Loucy (cell line): ENCODE results near the gene STC2.
A peak's percentile ranks its signal among the peaks of the same experiment; 100 is the strongest.

Experiments used
- H2AFZ ChIP-seq: fragments of 200-600 bp; sonication (generic); 2 replicates; pipeline ENCODE4 v1.6.0; 2016; ENCODE audit warnings: antibody characterized with exemption, mild to moderate bottlenecking, low read length, moderate library complexity
- H3F3A ChIP-seq: fragments of 200-600 bp; 2 replicates; pipeline ENCODE4 v1.6.0; 2016; ENCODE audit warnings: antibody characterized with exemption, low read depth, mild to moderate bottlenecking
- H3K27me3 ChIP-seq: fragments of 200-600 bp; sonication (generic); 2 replicates; pipeline ENCODE4 v1.6.1; 2014; ENCODE audit warnings: low read length, mild to moderate bottlenecking; ENCODE audit not compliant: insufficient read depth, poor library complexity, severe bottlenecking
- H3K36me3 ChIP-seq: fragments of 200-600 bp; sonication (generic); 2 replicates; pipeline ENCODE4 v1.6.1; 2016; ENCODE audit warnings: low read length; ENCODE audit not compliant: insufficient read depth
- H3K4me1 ChIP-seq: fragments of 200-600 bp; sonication (generic); 2 replicates; pipeline ENCODE4 v1.5.1; 2014; ENCODE audit warnings: low read length, mild to moderate bottlenecking; ENCODE audit not compliant: insufficient read depth, poor library complexity, severe bottlenecking
- H3K4me2 ChIP-seq: fragments of 200-600 bp; sonication (generic); 2 replicates; pipeline ENCODE4 v1.6.0; 2014; ENCODE audit warnings: antibody characterized with exemption, low read length, low read depth, mild to moderate bottlenecking; ENCODE audit not compliant: poor library complexity, severe bottlenecking
- H3K4me3 ChIP-seq: fragments of 200-600 bp; sonication (generic); 2 replicates; pipeline ENCODE4 v1.5.1; 2014; ENCODE audit warnings: low read length, mild to moderate bottlenecking, mixed read lengths; ENCODE audit not compliant: poor library complexity, severe bottlenecking
- H3K79me2 ChIP-seq: fragments of 200-600 bp; sonication (generic); 2 replicates; pipeline ENCODE4 v1.6.1; 2014; ENCODE audit warnings: low read length; ENCODE audit not compliant: insufficient read depth
- H3K9ac ChIP-seq: fragments of 200-600 bp; sonication (generic); 2 replicates; pipeline ENCODE4 v1.6.0; 2014; ENCODE audit warnings: mild to moderate bottlenecking, low read depth, low read length, moderate library complexity; ENCODE audit not compliant: poor library complexity, severe bottlenecking
- H3K9me2 ChIP-seq: fragments of 200-600 bp; sonication (generic); replicated peaks from 2 replicates; pipeline ENCODE4 v1.6.1; 2016; ENCODE audit warnings: low read depth, low read length, mixed read lengths
- H3K9me3 ChIP-seq: fragments of 200-600 bp; sonication (generic); 2 replicates; pipeline ENCODE4 v1.6.1; 2014; ENCODE audit warnings: mild to moderate bottlenecking, antibody characterized with exemption, low read length, low read depth; ENCODE audit not compliant: insufficient read depth
- H4K20me1 ChIP-seq: fragments of 200-600 bp; sonication (generic); 2 replicates; pipeline ENCODE4 v1.6.0; 2014; ENCODE audit warnings: antibody characterized with exemption, low read length, mild to moderate bottlenecking; ENCODE audit not compliant: insufficient read depth, poor library complexity, severe bottlenecking
- EZH2phosphoT487 ChIP-seq: fragments of 200-600 bp; IDR thresholded peaks from 2 replicates; pipeline ENCODE4 v1.6.1; 2018; ENCODE audit warnings: antibody characterized with exemption, mild to moderate bottlenecking, moderate library complexity, borderline replicate concordance
- TF ChIP-seq, protein P1 (sequence below): fragments of 200-600 bp; sonication (generic); conservative IDR thresholded peaks from 2 replicates; pipeline ENCODE4 v1.5.1; 2014; ENCODE audit warnings: mild to moderate bottlenecking, antibody characterized with exemption, low read length

STC2 gene

DNA sequence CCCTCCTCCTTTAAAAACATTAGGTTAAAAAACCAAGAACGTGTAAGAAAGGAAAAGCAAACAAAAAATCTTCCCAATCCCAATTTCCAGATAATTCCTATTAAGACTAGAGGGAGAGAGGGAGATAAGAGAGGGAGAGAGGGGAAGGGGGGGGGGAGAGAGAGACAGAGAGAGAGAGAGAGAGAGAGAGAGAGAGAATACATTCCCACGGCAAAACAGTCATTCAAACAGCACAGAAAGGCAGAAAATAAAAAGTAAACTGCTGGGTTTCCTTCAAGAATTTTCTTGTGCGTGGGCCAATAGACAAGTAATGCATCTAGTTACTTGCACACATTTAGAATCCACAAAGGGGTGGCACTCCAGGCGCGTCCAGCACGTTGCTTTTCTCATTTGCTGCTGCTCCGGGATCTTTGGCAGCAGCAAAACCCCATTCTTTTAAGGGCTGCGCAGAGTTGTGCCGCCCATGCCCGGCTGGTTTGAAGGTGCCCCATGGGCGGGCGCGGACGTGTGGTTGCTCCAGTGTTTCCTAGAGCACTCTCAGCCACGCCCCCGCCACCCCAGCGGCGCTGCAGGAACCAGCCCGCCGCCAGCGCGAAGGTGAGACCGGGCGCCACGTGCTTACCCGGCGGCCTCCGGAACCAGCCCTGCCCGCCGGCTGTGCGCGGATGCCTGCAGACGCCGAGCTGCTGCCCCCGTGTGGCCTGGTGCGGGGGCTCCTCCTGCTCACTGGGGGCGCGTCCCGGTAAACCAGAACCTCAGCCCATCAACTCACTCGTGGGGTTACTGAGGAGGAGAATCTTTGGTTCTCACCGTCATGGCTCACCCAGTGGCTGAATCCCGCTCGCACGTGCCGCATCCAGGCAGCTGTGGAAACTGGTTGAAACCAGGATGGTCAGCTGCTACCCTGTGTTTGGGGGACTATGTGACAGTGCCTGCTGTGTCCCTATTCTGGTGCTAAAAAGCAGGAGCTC, 44.6 kb downstream of the STC2 start:
- no peaks in the 10 kb centered on the region for H3K27me3 ChIP-seq
- H3K4me1 ChIP-seq = no peaks in the 10 kb centered on the region
- no peak overlapping the region for H2AFZ ChIP-seq
- H3F3A ChIP-seq = no peaks in the 10 kb centered on the region
- no peaks in the 10 kb centered on the region for H3K36me3 ChIP-seq
- no peak overlapping the region for H3K4me3 ChIP-seq
- no peaks in the 10 kb centered on the region for H4K20me1 ChIP-seq
- TF ChIP-seq EZH2phosphoT487 = no peak
- TF ChIP-seq, protein P1, sequence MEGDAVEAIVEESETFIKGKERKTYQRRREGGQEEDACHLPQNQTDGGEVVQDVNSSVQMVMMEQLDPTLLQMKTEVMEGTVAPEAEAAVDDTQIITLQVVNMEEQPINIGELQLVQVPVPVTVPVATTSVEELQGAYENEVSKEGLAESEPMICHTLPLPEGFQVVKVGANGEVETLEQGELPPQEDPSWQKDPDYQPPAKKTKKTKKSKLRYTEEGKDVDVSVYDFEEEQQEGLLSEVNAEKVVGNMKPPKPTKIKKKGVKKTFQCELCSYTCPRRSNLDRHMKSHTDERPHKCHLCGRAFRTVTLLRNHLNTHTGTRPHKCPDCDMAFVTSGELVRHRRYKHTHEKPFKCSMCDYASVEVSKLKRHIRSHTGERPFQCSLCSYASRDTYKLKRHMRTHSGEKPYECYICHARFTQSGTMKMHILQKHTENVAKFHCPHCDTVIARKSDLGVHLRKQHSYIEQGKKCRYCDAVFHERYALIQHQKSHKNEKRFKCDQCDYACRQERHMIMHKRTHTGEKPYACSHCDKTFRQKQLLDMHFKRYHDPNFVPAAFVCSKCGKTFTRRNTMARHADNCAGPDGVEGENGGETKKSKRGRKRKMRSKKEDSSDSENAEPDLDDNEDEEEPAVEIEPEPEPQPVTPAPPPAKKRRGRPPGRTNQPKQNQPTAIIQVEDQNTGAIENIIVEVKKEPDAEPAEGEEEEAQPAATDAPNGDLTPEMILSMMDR = no peak
- no peak overlapping the region for H3K4me2 ChIP-seq
- no peaks in the 10 kb centered on the region for H3K9me3 ChIP-seq
- H3K9ac ChIP-seq = no peak overlapping the region
- no peaks in the 10 kb centered on the region for H3K9me2 ChIP-seq
- H3K79me2 ChIP-seq = no peaks in the 10 kb centered on the region

DNA sequence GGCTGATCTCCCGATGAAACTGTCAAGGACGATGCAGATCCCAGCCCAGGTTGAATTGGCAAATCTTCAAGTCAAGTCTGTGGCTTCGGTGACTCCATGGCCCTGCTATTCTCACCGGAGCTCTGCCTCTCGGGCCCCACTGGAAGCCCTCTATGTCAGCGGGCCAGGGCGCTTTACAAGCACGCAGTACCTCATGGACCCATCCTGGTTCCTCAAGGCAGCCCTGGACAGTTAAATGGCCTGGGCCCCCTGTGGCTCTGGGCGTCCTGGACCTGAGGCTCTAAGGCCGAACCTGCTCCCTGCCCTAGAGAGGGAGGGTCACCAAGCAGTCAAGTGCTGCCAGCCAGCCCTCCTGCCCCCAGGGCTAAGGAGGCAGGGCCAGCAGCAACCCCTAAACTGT, 45.3 kb downstream of the STC2 start:
- no peaks in the 10 kb centered on the region for H3K27me3 ChIP-seq
- H3K9ac ChIP-seq = no peak overlapping the region
- H3K4me1 ChIP-seq = no peaks in the 10 kb centered on the region
- H3K9me2 ChIP-seq = no peaks in the 10 kb centered on the region
- no peaks in the 10 kb centered on the region for H3K36me3 ChIP-seq
- no peak overlapping the region for H2AFZ ChIP-seq
- H3K4me3 ChIP-seq = no peak overlapping the region
- no peak for TF ChIP-seq EZH2phosphoT487
- TF ChIP-seq, protein P1 = no peak
- H3F3A ChIP-seq = no peaks in the 10 kb centered on the region
- H3K4me2 ChIP-seq = no peak overlapping the region
- H3K79me2 ChIP-seq = no peaks in the 10 kb centered on the region
- H4K20me1 ChIP-seq = no peaks in the 10 kb centered on the region
- no peaks in the 10 kb centered on the region for H3K9me3 ChIP-seq

DNA sequence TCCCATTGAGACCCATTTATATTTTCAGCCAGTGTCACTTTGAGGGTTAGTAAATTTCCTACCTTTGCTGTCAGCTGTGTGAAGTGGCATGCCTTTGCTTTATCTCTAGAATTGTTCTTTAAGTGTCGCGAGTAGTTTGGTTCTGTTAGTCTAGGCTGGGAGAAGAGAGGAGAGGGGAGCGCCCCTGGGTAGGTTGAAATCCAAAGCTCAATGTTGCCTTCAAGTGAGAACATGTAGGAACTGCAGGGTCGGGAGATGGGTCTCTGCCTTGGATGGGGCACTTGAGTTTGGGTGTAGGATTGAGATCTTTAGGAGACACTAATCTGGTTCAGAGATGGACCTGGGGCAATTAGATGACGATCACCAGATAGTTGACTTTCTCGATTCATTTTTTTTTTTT, 46.3 kb downstream of the STC2 start:
- no peak overlapping the region for H3K9ac ChIP-seq
- H3K79me2 ChIP-seq = no peaks in the 10 kb centered on the region
- no peak overlapping the region for H3K4me3 ChIP-seq
- H2AFZ ChIP-seq = no peak overlapping the region
- no peaks in the 10 kb centered on the region for H3K4me1 ChIP-seq
- H3K27me3 ChIP-seq = no peaks in the 10 kb centered on the region
- H3F3A ChIP-seq = no peaks in the 10 kb centered on the region
- H4K20me1 ChIP-seq = no peaks in the 10 kb centered on the region
- no peaks in the 10 kb centered on the region for H3K9me2 ChIP-seq
- H3K36me3 ChIP-seq = no peaks in the 10 kb centered on the region
- H3K9me3 ChIP-seq = no peaks in the 10 kb centered on the region
- no peak overlapping the region for H3K4me2 ChIP-seq
- TF ChIP-seq, protein P1 = 0 out of 2 replicates have a peak, but pooled peaks have one; percentile 20
- no peak for TF ChIP-seq EZH2phosphoT487
